NCI-H2196 treated with DMSO at 0.1 percent for 48 hours (cell line): ENCODE results near the gene RPS6KB2.
A peak's percentile ranks its signal among the peaks of the same experiment; 100 is the strongest.
"Not testable (repeated sequence)": the region's sequence is repeated elsewhere in the genome, so short reads cannot be mapped to it uniquely, and the experiment has no call there.

Experiments
- DNase-seq: peaks from one replicate; lab custom pipeline; 2025; ENCODE audit not compliant: unreplicated experiment; lab: John Stamatoyannopoulos, UW

The RPS6KB2 gene

DNA sequence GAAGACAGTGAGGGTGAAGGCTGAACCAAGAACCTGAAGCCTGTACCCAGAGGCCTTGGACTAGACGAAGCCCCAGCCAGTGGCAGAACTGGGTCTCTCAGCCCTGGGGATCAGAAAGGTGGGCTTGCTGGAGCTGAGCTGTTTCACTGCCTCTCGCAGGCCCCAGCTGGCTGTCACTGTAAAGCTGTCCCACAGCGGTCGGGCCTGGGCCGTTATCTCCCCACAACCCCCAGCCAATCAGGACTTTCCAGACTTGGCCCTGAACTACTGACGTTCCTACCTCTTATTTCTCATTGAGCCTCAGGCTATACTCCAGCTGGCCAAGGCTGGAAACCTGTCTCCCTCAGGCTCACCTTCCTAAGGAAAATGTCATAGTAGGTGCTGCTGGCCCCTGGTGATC, 30.8 kb upstream of the RPS6KB2 start:
- no peak for DNase-seq

DNA sequence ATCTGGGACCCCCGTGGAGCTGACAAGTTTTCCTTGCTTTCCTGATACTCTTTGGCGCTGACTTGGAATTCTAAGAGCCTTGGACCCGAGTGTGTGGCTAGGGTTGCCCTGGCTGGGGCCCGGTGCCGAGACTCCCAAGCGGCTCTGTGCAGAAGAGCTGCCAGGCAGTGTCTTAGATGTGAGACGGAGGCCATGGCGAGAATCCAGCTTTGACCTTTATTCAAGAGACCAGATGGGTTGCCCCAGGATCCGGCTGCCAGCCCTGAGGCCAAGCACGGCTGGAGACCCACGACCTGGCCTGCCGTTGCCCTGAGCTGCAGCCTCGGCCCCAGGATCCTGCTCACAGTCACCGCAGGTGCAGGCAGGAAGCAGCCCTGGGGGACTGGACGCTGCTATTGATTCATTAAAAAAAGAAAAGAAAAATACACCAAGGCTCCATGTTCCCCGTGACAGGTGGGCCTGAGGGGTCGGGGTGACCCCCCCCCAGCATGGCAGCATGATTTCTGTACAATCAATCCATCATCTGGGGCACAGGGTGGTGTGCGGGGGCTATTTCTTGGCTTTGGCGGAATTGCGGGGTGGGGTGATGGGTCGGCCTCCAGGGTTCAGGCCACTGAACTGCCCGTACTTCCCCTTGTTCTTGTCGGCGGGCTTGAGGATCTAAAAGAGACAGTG, 30.2 kb upstream of the RPS6KB2 start:
- no peak for DNase-seq

DNA sequence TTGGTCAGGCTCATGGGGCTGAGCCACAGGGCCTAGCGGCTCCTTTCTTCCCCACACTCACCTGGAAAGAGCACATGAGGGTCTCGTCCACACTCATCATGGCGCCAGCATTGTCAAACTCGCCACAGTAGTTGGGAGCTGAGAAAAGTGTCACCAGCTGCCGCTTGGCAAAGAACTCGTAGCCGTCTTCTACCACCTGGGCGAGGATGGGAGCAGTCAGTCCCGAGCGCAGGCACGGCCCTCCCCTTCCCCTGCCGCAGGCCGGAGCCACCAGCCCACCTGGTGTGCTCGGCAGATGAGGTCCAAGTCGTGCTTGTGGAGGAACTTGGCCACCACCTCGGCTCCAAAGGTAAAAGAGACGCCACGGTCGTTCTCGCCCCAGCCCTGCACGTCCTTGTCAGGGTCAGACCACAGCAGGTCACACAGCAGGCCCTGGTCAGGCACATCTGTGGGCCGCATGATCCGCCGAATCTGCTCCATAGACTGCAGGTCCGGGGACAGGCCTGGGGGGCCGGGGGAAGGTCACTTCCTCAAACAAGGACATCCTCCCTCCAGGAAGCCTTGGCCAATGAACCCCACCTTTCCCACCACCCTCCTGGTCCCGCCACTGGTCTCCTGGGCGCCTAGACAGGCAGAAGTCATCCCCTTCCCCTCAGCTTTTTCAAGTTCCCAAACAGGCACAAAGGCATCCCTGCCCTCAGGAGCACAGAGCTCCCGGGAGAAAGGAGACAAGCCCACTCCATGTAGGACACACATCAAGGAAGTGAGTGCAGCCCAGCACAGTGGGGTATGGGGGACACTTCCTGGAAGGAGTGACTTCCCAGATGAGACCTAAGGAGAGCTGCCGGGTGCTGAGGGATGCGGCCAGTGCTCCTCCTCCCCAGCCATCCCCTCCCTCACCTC, 29.4 kb upstream of the RPS6KB2 start:
- DNase-seq: no peak

DNA sequence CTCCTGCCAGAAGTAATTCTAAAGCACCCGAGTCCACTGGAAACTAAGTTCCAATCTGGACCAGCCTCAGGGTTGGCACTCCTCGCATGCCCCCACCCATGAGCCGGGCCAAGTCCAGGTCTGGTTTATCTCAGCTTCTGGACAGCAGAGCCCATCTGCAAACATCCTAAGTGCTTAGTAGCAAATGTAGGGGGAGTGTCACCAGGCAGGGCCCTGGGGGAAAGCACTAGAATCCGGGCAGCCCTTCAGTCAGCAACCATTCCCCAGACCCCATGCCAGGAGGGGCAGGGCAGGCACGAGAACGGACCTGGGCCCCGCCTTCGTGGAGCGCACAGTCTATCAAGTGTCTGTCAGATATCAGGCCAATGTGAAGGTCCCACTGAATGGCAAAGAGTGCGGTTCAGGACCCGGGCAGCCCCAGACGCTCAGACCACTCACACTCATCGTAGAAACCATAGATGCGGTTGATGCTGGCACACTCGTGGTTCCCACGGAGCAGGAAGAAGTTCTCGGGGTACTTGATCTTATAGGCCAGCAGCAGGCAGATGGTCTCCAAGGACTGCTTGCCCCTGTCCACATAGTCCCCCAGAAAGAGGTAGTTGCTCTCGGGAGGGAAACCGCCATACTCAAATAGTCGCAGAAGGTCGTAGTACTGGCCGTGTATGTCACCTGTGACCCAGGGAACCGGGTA, 27.9 kb upstream of the RPS6KB2 start:
- no peak for DNase-seq

DNA sequence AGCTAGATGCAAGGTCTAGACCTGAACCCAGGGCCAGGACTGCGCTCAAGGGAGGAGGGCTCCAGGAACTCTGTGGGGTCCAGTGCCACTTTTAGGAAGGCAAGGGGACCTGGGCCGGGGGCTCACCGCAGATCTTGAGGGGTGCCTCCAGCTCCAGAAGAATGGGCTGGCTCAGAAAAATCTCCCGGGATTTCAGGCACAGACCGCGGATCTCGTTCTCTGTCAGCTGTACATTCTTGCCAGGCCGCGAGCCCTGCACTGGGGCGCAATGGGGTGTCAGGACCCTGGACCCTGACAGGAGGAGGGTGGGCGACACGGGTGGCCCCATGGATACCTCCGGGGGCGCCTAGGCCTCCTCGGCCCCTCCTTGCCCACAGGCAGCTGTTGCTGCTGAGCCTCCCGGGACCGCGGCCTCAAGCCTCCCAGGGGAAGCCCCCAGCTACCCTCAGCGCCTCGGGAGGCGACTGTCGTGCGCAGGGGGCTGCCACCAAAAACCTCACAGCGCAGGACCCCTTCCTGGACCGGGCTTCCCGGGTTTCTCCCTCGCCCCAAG, 27.3 kb upstream of the RPS6KB2 start:
- no peak for DNase-seq

DNA sequence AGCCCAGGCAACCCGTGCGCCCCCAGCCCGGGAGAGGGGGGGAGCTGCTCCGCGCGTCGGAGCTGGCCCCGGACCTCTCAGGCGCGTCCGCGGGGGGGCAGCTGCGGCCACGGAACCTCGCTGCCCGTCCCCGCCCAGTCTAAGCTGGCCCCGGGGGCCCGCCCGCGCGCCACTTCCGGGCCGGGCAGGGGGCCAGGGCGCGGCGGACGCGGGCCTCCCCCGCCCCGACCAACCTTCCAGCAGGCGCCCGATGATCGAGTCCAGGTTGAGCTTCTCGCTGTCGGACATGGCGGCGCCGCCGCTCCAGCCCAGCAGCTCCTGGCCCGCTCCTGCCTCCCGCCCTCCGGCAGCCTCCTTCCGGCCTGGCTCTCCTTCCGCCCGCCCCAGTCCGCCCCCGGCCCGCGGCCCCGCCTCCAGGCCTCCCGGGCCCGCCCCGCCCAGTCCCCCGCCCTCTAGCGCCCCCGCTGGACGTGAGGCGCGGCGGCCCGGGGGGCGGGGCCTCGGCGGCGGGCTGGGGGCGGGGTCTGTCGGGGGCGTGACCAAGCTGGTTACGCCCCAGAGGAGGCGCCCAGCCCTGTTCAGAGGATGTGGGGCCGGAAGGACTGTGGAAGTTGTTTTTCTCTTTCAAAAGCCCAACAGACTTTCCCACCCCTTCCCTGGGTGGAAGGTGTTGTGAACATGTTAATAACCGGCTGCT, 26.7 kb upstream of the RPS6KB2 start, which contains the start of gene PPP1CA:
TSS of gene PPP1CA (minus strand) at position 364 of the 697 bp plus-strand sequence. CDS start at position 288, 76 bp downstream.
- peak; percentile 76 for DNase-seq

DNA sequence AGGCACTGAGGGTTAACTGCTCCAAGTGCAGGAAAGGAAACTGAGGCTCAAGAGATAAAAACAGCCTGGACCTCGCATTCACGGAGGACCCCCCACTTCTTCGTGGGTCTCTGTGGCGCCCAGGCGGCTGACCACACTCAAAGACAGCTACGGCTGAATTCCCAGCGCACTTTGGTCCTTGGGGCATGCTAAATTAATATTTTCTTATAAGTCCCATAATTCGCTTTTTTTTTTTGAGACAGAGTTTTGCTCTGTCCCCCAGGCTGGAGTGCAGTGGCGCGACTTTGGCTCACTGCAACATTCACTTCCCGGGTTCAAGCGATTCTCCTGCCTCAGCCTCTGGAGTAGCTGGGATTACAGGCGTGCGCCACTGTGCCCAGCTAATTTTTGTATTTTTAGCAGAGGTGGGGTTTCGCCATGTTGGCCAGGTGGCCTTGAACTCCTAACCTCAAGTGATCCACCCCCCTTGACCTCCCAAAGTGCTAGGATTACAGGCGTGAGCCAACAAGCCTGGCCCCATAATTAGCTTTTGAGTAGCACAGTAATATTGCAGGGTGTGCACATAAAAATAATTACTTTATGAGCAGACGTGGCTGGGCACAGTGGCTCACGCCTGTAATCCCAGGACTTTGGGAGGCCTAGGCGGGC, 26.0 kb upstream of the RPS6KB2 start:
- not testable (repeated sequence) for DNase-seq

DNA sequence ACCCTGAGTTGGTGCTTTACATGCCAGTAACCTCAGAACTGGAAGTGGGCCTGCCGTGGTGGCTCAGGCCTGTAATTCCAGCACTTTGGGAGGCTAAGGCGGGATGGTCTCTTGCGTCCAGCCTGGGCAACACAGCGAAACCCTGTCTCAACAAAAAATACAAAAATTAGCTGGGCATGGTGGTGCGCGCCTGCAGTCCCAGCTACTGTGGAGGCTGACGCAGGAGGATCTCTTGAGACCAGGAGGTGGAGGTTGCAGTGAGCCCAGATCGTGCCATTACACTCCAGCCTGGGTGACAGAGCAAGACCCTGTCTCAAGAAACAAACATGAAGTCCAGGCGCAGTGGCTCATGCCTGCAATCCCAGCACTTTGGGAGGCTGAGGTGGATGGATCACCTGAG, 25.2 kb upstream of the RPS6KB2 start:
- not testable (repeated sequence) for DNase-seq

DNA sequence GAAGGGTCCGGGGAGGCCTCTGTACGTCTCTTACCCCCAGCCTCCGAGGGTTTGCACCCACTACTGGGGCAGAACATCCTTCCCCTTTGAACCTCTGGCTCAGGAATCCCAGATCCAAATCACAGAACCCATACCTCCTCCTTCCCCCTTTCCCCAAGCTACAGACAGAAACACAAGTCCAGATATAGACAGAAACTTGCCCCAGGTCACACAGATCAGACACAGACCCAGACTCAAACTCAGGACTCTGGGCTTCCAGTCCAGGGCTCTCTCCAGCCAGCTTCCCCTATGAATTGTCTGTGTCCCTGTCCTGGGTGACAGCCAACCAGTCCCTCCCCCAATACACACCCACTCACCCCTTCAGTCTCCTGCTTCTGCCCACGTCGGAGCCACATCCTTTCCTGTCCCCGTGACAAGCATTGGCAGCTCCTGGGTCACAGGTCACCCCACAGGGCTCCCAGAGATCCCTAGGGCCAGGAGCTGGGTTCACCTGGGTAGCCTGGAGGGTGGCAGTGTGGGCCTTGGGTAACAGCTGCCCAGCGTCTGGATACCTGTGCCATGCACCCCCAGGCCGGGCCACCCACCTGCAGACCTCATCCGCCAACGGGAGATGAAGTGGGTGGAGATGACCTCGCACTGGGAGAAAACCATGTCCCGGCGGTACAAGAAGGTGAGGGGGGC, 23.6 kb upstream of the RPS6KB2 start:
- no peak for DNase-seq

DNA sequence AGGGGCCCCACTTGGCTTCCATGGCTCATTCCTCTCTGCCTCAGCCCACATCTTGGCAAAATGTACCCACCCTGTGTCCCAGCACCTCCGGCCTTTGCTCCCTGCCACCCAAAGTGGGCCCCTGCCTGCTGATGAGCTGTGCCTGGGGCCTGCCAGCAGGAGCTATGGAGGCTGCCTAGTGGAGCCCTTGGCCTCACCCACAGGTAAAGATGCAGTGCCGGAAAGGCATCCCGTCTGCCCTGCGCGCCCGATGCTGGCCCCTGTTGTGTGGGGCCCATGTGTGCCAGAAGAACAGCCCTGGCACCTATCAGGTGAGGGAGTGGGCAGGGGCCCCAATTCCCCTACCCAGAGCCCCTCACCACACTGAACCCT, 23.1 kb upstream of the RPS6KB2 start:
- no peak for DNase-seq

DNA sequence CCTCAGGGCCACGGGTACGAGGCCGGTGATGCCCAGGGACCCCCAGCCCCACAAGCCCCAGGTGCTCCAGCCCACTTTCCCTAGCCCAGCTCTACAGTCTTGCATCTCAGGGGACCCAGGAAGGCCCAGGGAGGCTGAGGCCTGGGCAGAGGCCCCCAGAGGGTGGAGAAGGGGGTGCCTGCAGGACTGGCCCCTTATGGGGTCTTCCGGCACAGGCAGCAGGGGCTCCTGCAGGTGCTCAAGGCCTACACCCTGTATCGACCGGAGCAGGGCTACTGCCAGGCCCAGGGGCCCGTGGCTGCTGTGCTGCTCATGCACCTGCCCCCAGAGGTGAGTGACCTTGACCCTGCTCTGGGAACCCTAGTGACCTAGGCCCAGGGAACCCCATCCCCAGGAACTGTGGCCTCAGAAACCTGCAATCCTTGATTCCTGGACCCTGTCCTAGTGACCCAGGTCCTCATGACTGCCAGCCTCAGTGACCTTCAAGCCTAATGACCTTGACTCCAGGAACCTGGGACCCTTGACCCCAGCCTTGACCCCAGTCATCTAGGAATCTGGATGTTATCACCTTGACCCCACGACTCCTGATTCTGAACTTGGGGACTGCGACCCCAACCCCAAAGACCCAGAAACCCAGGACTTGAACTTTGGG, 22.5 kb upstream of the RPS6KB2 start:
- no peak for DNase-seq

DNA sequence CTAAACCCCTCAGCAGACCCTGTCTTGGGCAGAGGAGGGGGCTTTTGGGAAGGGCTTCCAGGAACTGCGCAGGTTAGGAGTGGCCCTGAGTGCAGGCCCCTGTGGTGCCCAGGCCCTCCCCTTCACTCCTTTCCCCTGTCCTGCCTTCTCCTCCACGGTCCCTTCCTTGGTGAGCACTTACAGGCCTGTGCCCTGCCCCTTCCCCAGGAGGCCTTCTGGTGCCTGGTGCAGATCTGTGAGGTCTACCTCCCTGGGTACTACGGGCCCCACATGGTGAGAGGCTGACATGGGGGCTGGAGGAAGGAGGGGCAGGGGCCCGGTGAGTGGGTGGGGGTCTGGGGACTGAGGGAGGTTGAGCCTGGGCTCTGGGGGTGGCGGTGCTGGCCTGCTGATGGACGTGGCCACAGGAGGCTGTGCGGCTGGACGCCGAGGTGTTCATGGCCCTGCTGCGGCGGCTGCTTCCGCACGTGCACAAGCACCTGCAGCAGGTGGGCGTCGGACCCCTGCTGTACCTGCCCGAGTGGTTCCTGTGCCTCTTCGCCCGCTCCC, 21.8 kb upstream of the RPS6KB2 start:
- no peak for DNase-seq

DNA sequence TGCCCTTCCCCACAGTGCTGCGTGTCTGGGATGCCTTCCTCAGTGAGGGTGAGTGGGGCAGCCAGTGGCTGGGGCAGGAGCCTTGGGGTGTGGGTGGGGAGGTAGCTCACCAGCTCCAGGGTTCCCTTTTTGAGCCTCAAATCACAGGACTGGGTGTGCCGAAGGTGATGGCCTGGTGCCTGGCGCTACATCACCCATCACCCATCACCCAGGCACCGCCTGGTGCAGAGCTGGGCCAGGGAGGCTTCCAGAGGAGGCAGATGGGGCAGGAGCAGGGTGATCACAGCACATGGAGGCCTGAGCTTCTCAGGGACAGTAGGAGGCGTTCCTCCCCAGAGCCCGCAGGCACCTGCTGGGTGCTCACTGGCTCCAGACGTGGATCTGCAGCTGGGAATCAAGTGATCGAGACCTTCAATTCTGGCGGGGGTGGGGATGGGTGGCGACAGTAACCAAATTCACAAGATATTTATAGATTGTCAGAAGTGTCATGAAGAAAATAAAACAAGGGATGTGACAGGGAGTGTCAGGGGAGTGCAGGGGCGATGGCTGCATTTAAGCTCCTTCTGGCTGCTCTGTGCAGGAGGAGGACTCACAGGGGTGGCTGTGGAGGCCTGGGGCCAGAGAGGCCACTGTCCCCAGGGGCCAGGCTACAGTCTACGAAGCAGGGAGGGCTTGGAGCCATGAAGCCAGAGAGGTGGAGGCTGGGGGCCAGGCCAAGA, 21.2 kb upstream of the RPS6KB2 start:
- no peak for DNase-seq

DNA sequence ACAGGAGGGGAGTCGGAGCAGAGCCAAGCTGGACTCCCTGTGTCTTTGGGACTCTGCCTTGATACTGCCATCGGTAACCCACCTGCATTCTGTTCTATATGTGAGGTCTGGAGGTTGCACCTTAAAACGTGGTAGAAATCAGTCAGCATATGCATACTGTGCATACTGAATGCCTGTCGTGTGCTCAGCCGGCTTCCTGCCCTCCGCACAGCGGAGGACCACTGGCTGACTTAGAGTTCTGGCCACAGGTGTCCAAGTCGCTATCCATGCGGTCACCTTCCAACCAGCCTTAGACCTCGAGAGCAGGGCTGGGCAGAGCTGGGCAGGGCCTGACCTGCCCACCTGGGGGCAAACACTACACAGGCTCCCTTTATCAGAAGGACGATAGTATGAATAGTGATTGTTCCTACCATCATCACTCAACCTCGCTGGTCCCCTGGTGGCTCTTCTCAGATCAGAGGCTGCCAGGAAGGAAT, 20.6 kb upstream of the RPS6KB2 start:
- no peak for DNase-seq

DNA sequence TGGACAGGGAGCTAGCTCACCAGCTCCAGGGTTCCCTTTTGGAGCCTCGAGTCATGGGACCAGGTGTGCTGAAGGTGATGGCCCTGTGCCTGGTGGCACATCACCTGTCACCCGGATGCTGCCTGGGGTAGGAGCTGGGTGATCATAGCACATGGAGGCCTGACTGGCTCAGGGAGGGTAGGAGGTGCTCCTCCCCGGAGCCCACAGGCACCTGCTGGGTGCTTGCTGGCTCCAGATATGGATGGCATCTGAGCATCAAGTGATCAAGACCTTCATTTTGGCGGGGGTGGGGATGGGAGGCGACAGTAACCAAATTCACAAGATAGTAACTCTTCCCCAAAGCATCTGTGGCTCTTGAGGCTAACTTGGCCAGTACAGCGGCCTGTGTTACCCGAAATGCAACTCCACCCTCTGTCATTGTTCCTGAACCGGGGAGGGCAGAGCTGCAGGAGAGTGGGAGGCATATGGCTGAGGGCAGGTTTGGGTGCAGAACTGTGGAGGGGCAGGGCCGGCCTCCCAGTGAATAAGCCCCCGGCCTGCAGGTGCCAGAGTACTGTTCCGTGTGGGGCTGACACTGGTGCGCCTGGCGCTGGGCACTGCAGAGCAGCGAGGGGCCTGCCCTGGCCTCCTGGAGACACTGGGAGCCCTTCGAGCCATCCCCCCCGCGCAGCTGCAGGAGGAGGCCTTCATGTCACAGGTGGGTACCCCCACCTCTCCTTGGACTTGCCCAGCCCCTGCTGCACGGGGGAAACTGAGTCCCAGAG, 19.7 kb upstream of the RPS6KB2 start:
- no peak for DNase-seq

DNA sequence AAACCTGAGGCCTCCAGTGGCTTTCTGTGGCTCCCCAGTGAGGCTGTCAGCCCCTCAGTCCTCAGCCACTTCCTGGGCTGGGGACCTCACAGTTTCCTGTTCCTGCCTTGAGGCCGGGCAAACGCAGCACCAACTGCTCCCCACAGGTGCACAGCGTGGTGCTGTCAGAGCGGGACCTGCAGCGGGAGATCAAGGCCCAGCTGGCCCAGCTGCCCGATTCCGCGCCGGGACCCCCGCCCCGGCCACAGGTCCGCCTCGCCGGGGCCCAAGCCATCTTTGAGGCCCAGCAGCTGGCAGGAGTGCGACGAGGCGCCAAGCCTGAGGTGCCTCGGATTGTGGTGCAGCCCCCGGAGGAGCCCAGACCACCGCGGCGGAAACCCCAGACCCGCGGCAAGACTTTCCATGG, 19.0 kb upstream of the RPS6KB2 start:
- DNase-seq: no peak

DNA sequence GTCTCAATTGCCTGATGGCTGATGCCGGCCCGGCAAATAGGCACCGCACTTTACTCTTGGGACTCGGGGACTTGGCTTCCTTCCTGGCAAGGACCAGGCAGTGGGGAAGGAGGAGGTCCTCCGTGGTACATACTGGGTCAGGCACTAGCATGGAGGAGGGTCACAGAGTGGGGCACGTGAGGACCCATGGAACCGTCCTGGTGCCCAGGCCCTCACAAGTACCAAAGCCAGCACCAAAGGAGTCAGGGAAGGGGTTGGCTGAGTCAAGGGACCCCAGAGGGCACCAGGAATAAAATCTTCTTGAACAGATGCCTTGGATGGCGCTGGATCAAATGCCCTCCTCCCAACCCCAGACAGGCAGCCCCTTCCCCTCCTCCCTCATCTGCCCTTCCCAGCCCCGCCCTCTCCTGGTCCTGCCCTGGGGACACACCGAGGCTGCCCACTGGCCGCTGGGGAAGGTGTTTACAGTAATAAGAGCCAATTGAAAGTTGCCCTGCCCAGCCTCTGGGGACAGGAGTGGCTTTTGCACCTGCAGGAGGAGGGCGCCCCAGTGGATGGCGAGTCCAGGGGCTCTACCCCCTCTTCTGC, 18.4 kb upstream of the RPS6KB2 start:
- no peak for DNase-seq
